ENCODE measurements around the gene GCKR.

DNA sequence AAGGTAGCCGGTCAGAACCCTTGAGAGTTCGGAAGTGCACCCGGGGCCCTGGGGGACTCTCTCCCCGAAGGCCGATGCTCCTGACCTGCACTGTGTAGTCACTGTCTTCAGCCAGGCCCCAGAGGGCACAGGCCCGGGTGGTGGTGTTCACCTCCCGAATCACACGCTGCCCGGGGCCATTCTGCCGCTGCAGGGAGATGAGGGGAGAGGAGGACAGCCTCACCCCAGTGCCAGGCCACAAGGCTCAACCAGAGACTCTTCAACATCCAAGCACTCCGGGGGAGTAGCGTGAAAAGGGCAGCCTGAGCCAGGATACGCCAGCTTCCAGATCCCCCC lies 2.7 kb upstream of the GCKR start:
- TF ChIP-seq MYC (IDR thresholded peaks at IDR 0.05; ENCODE audit: low read depth, low read length) (no peak), POLR2AphosphoS5 (IDR thresholded peaks at IDR 0.05; ENCODE audit: insufficient read depth, low read depth, low read length) (no peak)
- TF ChIP-seq, protein P1, sequence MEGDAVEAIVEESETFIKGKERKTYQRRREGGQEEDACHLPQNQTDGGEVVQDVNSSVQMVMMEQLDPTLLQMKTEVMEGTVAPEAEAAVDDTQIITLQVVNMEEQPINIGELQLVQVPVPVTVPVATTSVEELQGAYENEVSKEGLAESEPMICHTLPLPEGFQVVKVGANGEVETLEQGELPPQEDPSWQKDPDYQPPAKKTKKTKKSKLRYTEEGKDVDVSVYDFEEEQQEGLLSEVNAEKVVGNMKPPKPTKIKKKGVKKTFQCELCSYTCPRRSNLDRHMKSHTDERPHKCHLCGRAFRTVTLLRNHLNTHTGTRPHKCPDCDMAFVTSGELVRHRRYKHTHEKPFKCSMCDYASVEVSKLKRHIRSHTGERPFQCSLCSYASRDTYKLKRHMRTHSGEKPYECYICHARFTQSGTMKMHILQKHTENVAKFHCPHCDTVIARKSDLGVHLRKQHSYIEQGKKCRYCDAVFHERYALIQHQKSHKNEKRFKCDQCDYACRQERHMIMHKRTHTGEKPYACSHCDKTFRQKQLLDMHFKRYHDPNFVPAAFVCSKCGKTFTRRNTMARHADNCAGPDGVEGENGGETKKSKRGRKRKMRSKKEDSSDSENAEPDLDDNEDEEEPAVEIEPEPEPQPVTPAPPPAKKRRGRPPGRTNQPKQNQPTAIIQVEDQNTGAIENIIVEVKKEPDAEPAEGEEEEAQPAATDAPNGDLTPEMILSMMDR (IDR thresholded peaks at IDR 0.05; ENCODE audit: extremely low read depth in 1 of 2, insufficient read depth in 1 of 2, low read depth in 1 of 2, low read length in 2 of 2): no peak
